WTC11 (cell line): ENCODE measurements around the gene UBP1. TPM values are rescaled to one million over a fixed set of nuclear protein-coding genes. Genes with fewer than 3 reads are reported as not detected.

ENCODE experiments used
- ATAC-seq: fragments of 200-7000 bp; cut with Tn5 transposase; 2 replicates; pipeline ENCODE4 v1.10.0; 2021; ENCODE audit warnings: mild to moderate bottlenecking, moderate library complexity
- CTCF ChIA-PET: fragments of 300-600 bp; sonication (Branson Sonifier 250); formaldehyde crosslinking; loops from one replicate; lab custom pipeline; 2021; ENCODE audit warnings: antibody characterized with exemption; lab: Charles Lee
- POLR2A ChIA-PET: fragments of 350-600 bp; sonication (Branson Sonifier 250); formaldehyde crosslinking; loops from one replicate; lab custom pipeline; 2021; ENCODE audit warnings: antibody characterized with exemption; lab: Charles Lee
- DNase-seq: peaks from one replicate; pipeline ENCODE4 v3.0.0; 2021; ENCODE audit warnings: low spot score
- H3K27ac Mint-ChIP-seq: 2 replicates; pipeline ENCODE4 v1.8.0; 2021; ENCODE audit warnings: mixed read lengths
- H3K27me3 Mint-ChIP-seq: 2 replicates; pipeline ENCODE4 v1.8.0; 2021; ENCODE audit warnings: low read depth, mild to moderate bottlenecking, moderate library complexity, mixed read lengths
- H3K36me3 Mint-ChIP-seq: 2 replicates; pipeline ENCODE4 v1.8.0; 2021; ENCODE audit warnings: mixed read lengths
- H3K4me1 Mint-ChIP-seq: 2 replicates; pipeline ENCODE4 v1.8.0; 2022; ENCODE audit warnings: mixed read lengths
- H3K4me3 Mint-ChIP-seq: 2 replicates; pipeline ENCODE4 v1.8.0; 2021; ENCODE audit warnings: mild to moderate bottlenecking, moderate library complexity, mixed read lengths
- H3K9me3 Mint-ChIP-seq: 2 replicates; pipeline ENCODE4 v1.8.0; 2021; ENCODE audit warnings: mixed read lengths
- CBFB ChIP-seq: sonication (generic); formaldehyde crosslinking; IDR thresholded peaks from 2 replicates; pipeline ENCODE4 v1.8.1; 2022; ENCODE audit warnings: mild to moderate bottlenecking, low read depth, missing genetic modification reagents
- CREB1 ChIP-seq: sonication (generic); formaldehyde crosslinking; IDR thresholded peaks from 2 replicates; pipeline ENCODE4 v1.8.0; 2023; ENCODE audit warnings: mild to moderate bottlenecking, missing genetic modification reagents
- CREM ChIP-seq: sonication (generic); formaldehyde crosslinking; IDR thresholded peaks from 2 replicates; pipeline ENCODE4 v1.8.1; 2022; ENCODE audit warnings: mild to moderate bottlenecking, missing genetic modification reagents, moderate library complexity
- JUN ChIP-seq: sonication (generic); formaldehyde crosslinking; IDR thresholded peaks from 2 replicates; pipeline ENCODE4 v1.8.0; 2023; ENCODE audit warnings: mild to moderate bottlenecking, missing genetic modification reagents
- TEAD4 ChIP-seq: sonication (generic); formaldehyde crosslinking; IDR thresholded peaks from 2 replicates; pipeline ENCODE4 v1.8.0; 2022; ENCODE audit warnings: mild to moderate bottlenecking, missing genetic modification reagents
- total RNA-seq: library from RNA; stranded (reverse); gene quantifications from 3 replicates; pipeline ENCODE4 v1.2.3, GENCODE V29; 2021
- TF ChIP-seq, protein P1 (sequence below): sonication (generic); formaldehyde crosslinking; IDR thresholded peaks from 2 replicates; pipeline ENCODE4 v1.8.0; 2023; ENCODE audit warnings: mild to moderate bottlenecking, missing genetic modification reagents
- TF ChIP-seq, protein P2 (sequence below): sonication (generic); formaldehyde crosslinking; IDR thresholded peaks from 2 replicates; pipeline ENCODE4 v1.8.1; 2023; ENCODE audit warnings: mild to moderate bottlenecking, missing genetic modification reagents
- TF ChIP-seq, protein P3 (sequence below): fragments of 250-450 bp; sonication (Bioruptor Pico); IDR thresholded peaks from 2 replicates; pipeline ENCODE4 v1.9.0; 2021; ENCODE audit warnings: mild to moderate bottlenecking
- TF ChIP-seq, protein P4 (sequence below): sonication (generic); formaldehyde crosslinking; IDR thresholded peaks from 2 replicates; pipeline ENCODE4 v1.8.0; 2023; ENCODE audit warnings: missing genetic modification reagents, mild to moderate bottlenecking, borderline replicate concordance
- TF ChIP-seq, protein P5 (sequence below): sonication (generic); formaldehyde crosslinking; IDR thresholded peaks from 2 replicates; pipeline ENCODE4 v1.8.1; 2023; ENCODE audit warnings: mild to moderate bottlenecking, missing genetic modification reagents, moderate library complexity
- TF ChIP-seq, protein P6 (sequence below): sonication (generic); formaldehyde crosslinking; IDR thresholded peaks from 2 replicates; pipeline ENCODE4 v1.8.1; 2023; ENCODE audit warnings: mild to moderate bottlenecking, moderate library complexity, missing genetic modification reagents

UBP1 gene
- total RNA-seq, 1 experiment from 2014 or later: 72.6 TPM

DNA sequence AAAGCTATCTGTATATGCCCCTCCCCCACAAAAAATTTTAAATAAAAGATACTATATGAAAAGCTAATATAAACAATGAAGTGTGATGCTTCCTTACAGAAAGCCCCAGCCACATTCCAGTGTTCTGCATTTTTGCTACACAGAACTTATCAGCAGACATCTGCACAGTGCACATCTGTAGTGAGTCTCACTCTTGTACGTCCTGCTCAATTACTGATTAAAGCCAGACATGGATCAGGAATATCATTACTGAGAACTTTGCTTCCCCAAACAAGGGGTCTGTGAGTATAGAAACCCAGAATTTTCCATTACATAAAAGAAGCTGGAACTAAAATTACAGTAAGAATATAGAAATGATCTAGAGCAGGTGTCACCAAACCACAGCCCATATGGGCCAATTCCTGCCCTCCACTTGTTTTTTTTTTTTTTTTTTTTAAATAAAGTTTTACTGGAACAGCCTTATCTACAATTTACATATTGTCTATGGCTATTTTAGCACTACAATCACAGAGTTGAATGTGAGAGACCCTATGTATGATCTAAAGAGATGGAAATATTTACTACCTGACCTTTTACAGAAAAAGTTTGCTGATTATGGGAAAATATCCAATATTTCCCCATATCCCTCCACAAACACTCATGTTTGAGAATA, 45.7 kb downstream of the UBP1 start:
- POLR2A ChIA-PET: no interaction called here
- ATAC-seq: no peak
- H3K27me3 Mint-ChIP-seq: no peaks in the 10 kb centered on the region
- no peak overlapping the region for H3K27ac Mint-ChIP-seq
- H3K9me3 Mint-ChIP-seq: no peaks in the 10 kb centered on the region
- H3K4me3 Mint-ChIP-seq: no peak overlapping the region
- no peak for TF ChIP-seq CREB1 (CRISPR knock-in tag)
- TF ChIP-seq, protein P1, sequence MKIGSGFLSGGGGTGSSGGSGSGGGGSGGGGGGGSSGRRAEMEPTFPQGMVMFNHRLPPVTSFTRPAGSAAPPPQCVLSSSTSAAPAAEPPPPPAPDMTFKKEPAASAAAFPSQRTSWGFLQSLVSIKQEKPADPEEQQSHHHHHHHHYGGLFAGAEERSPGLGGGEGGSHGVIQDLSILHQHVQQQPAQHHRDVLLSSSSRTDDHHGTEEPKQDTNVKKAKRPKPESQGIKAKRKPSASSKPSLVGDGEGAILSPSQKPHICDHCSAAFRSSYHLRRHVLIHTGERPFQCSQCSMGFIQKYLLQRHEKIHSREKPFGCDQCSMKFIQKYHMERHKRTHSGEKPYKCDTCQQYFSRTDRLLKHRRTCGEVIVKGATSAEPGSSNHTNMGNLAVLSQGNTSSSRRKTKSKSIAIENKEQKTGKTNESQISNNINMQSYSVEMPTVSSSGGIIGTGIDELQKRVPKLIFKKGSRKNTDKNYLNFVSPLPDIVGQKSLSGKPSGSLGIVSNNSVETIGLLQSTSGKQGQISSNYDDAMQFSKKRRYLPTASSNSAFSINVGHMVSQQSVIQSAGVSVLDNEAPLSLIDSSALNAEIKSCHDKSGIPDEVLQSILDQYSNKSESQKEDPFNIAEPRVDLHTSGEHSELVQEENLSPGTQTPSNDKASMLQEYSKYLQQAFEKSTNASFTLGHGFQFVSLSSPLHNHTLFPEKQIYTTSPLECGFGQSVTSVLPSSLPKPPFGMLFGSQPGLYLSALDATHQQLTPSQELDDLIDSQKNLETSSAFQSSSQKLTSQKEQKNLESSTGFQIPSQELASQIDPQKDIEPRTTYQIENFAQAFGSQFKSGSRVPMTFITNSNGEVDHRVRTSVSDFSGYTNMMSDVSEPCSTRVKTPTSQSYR (CRISPR knock-in tag): no peak
- TF ChIP-seq, protein P2, sequence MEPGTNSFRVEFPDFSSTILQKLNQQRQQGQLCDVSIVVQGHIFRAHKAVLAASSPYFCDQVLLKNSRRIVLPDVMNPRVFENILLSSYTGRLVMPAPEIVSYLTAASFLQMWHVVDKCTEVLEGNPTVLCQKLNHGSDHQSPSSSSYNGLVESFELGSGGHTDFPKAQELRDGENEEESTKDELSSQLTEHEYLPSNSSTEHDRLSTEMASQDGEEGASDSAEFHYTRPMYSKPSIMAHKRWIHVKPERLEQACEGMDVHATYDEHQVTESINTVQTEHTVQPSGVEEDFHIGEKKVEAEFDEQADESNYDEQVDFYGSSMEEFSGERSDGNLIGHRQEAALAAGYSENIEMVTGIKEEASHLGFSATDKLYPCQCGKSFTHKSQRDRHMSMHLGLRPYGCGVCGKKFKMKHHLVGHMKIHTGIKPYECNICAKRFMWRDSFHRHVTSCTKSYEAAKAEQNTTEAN: no peak
- TF ChIP-seq, protein P3, sequence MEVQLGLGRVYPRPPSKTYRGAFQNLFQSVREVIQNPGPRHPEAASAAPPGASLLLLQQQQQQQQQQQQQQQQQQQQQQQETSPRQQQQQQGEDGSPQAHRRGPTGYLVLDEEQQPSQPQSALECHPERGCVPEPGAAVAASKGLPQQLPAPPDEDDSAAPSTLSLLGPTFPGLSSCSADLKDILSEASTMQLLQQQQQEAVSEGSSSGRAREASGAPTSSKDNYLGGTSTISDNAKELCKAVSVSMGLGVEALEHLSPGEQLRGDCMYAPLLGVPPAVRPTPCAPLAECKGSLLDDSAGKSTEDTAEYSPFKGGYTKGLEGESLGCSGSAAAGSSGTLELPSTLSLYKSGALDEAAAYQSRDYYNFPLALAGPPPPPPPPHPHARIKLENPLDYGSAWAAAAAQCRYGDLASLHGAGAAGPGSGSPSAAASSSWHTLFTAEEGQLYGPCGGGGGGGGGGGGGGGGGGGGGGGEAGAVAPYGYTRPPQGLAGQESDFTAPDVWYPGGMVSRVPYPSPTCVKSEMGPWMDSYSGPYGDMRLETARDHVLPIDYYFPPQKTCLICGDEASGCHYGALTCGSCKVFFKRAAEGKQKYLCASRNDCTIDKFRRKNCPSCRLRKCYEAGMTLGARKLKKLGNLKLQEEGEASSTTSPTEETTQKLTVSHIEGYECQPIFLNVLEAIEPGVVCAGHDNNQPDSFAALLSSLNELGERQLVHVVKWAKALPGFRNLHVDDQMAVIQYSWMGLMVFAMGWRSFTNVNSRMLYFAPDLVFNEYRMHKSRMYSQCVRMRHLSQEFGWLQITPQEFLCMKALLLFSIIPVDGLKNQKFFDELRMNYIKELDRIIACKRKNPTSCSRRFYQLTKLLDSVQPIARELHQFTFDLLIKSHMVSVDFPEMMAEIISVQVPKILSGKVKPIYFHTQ (CRISPR knock-in tag): no peak
- TF ChIP-seq, protein P4, sequence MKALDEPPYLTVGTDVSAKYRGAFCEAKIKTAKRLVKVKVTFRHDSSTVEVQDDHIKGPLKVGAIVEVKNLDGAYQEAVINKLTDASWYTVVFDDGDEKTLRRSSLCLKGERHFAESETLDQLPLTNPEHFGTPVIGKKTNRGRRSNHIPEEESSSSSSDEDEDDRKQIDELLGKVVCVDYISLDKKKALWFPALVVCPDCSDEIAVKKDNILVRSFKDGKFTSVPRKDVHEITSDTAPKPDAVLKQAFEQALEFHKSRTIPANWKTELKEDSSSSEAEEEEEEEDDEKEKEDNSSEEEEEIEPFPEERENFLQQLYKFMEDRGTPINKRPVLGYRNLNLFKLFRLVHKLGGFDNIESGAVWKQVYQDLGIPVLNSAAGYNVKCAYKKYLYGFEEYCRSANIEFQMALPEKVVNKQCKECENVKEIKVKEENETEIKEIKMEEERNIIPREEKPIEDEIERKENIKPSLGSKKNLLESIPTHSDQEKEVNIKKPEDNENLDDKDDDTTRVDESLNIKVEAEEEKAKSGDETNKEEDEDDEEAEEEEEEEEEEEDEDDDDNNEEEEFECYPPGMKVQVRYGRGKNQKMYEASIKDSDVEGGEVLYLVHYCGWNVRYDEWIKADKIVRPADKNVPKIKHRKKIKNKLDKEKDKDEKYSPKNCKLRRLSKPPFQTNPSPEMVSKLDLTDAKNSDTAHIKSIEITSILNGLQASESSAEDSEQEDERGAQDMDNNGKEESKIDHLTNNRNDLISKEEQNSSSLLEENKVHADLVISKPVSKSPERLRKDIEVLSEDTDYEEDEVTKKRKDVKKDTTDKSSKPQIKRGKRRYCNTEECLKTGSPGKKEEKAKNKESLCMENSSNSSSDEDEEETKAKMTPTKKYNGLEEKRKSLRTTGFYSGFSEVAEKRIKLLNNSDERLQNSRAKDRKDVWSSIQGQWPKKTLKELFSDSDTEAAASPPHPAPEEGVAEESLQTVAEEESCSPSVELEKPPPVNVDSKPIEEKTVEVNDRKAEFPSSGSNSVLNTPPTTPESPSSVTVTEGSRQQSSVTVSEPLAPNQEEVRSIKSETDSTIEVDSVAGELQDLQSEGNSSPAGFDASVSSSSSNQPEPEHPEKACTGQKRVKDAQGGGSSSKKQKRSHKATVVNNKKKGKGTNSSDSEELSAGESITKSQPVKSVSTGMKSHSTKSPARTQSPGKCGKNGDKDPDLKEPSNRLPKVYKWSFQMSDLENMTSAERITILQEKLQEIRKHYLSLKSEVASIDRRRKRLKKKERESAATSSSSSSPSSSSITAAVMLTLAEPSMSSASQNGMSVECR (CRISPR knock-in tag): no peak
- no peak for TF ChIP-seq CBFB
- TF ChIP-seq JUN (CRISPR knock-in tag): no peak
- TF ChIP-seq, protein P5, sequence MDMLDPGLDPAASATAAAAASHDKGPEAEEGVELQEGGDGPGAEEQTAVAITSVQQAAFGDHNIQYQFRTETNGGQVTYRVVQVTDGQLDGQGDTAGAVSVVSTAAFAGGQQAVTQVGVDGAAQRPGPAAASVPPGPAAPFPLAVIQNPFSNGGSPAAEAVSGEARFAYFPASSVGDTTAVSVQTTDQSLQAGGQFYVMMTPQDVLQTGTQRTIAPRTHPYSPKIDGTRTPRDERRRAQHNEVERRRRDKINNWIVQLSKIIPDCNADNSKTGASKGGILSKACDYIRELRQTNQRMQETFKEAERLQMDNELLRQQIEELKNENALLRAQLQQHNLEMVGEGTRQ: no peak
- TF ChIP-seq TEAD4 (CRISPR knock-in tag): no peak
- TF ChIP-seq CREM: no peak
- TF ChIP-seq, protein P6, sequence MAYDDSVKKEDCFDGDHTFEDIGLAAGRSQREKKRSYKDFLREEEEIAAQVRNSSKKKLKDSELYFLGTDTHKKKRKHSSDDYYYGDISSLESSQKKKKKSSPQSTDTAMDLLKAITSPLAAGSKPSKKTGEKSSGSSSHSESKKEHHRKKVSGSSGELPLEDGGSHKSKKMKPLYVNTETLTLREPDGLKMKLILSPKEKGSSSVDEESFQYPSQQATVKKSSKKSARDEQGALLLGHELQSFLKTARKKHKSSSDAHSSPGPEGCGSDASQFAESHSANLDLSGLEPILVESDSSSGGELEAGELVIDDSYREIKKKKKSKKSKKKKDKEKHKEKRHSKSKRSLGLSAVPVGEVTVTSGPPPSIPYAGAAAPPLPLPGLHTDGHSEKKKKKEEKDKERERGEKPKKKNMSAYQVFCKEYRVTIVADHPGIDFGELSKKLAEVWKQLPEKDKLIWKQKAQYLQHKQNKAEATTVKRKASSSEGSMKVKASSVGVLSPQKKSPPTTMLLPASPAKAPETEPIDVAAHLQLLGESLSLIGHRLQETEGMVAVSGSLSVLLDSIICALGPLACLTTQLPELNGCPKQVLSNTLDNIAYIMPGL (CRISPR knock-in tag): no peak
- TF ChIP-seq, all 79 proteins: peak for 0
- CTCF ChIA-PET: interaction anchor here (0.6 to 1.3 kb wide), 2 partner anchors 22 to 251 kb away, joined by 3 to 4 read pairs; no protein-coding TSS in a partner anchor
- H3K4me1 Mint-ChIP-seq: no peaks in the 10 kb centered on the region
- no peak for DNase-seq
- H3K36me3 Mint-ChIP-seq: peaks cover 82% of the 10 kb centered on the region
